GM10266 (cell line): ENCODE measurements around the gene PLEKHG1.

Experiments
- DNase-seq: peaks from one replicate; pipeline ENCODE4 v3.0.0; 2012; ENCODE audit errors: extremely low spot score
- TF ChIP-seq, protein P1 (sequence below): IDR thresholded peaks from 2 replicates; pipeline ENCODE4 v1.5.1; 2012; ENCODE audit warnings: mild to moderate bottlenecking, low read depth; ENCODE audit not compliant: control insufficient read depth, insufficient read depth; ENCODE audit errors: missing control alignments

Gene PLEKHG1

DNA sequence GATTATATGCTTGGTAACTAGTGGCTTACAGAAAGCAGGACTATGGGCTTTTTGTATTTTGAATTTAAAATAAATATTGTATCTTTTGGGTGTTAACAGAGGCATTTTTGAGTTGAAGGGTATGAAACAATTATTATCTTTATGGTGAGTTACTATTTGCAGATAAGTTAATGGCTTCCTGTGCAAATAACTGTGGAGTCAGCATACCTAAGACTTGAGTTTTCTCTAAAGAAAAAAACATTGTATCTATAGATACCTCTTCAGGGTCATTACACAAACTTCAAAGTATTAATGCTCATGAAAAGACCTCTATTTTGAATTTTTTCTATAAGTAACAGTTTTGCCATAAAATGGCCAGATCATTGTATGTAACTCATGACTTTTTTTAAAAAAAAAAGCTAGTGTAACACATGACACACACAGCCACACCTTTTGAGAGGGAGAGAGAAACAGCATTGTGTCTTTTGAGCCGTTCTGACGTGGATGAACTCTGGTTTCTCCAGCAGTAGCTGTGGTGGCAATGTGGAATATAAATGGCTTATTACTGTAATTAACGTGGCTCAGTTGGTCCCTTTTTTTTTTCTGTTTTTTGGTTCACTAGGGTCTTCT lies 36.3 kb downstream of the PLEKHG1 start:
- no peak for DNase-seq
- TF ChIP-seq, protein P1, sequence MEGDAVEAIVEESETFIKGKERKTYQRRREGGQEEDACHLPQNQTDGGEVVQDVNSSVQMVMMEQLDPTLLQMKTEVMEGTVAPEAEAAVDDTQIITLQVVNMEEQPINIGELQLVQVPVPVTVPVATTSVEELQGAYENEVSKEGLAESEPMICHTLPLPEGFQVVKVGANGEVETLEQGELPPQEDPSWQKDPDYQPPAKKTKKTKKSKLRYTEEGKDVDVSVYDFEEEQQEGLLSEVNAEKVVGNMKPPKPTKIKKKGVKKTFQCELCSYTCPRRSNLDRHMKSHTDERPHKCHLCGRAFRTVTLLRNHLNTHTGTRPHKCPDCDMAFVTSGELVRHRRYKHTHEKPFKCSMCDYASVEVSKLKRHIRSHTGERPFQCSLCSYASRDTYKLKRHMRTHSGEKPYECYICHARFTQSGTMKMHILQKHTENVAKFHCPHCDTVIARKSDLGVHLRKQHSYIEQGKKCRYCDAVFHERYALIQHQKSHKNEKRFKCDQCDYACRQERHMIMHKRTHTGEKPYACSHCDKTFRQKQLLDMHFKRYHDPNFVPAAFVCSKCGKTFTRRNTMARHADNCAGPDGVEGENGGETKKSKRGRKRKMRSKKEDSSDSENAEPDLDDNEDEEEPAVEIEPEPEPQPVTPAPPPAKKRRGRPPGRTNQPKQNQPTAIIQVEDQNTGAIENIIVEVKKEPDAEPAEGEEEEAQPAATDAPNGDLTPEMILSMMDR: no peak

DNA sequence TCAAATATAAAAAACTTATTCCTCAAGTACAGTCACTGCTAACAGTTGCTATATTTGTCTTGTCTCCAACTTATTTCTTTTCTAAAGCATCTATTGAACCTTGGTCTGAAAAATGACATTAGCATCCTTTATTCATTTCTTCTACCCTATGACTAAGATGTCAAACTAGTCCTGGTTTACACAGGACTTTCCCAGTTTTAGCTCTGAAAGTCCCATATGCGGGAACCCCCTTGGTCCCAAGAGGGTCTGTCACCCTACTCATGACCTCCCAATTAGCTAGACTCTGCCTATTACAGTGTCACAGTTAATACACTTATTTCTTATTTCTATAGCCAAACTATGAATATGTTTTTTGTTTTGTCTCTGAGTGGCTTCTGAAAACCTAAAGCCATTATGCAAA lies 37.1 kb downstream of the PLEKHG1 start:
- TF ChIP-seq, protein P1: no peak
- no peak for DNase-seq

GRCh38 chr6:150637266-150637665 lies 37.6 kb downstream of the PLEKHG1 start:
- TF ChIP-seq, protein P1: no peak

GRCh38 chr6:150638267-150638666 lies 38.6 kb downstream of the PLEKHG1 start:
- no peak for DNase-seq
- TF ChIP-seq, protein P1: no peak

More at GRCh38 chr6:150637266-150637665, 37.6 kb downstream of the PLEKHG1 start:
- no peak for DNase-seq

DNA sequence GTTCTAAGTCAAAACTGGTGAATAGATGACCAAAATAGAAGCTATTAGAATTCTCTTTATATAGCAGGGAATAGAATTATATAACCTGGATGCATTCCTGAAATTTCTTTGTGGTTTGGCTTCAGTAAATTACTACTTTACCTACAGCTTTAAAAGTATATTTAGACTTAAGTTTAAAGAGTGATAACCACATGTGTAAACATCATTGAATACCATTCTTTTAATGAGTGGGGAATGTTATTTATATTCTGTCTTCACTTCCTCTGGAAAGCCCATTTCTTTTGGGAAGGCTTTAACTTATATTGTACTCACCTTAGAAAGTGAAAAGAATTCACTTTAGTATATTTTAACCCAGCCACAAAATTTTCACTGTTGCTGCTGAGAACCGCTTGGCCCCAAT lies 39.1 kb downstream of the PLEKHG1 start:
- TF ChIP-seq, protein P1: no peak
- DNase-seq: no peak

DNA sequence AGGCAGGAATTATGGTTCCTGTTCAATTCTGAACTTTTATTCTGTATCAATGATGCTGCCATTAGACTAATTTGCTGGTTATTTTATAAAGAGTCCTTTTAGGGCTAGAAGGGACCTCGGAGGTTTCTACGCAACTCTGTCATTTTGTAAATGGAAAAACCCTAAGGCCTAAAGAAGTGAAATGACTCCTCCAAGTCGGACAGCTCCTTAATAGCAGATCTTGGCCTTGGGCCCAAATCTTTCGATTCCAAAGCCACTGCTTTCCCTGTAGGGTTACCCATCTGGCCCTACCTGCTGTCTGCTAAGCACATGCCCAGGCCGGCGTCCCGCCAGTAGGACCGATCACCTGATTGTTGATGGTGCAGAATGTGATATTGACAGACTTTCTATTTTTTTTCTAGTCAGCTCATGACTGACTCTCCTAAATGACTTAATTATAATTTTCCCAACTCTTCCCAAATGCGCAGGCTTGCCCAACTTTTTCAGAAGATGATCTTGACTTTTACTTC lies 40.2 kb downstream of the PLEKHG1 start:
- TF ChIP-seq, protein P1: no peak
- no peak for DNase-seq

GRCh38 chr6:150640556-150641209 lies 41.0 kb downstream of the PLEKHG1 start:
- TF ChIP-seq, protein P1: no peak
- no peak for DNase-seq
